ENCODE results near the gene S1PR1. TPM values are rescaled to one million over a fixed set of nuclear protein-coding genes. Genes with fewer than 3 reads are reported as not detected.

S1PR1 gene
- total RNA-seq, 1 donor from 2014 or later, result 134 TPM

DNA sequence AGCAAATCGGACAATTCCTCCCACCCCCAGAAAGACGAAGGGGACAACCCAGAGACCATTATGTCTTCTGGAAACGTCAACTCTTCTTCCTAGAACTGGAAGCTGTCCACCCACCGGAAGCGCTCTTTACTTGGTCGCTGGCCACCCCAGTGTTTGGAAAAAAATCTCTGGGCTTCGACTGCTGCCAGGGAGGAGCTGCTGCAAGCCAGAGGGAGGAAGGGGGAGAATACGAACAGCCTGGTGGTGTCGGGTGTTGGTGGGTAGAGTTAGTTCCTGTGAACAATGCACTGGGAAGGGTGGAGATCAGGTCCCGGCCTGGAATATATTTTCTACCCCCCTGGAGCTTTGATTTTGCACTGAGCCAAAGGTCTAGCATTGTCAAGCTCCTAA lies 3.2 kb downstream of the S1PR1 start:
- no peak for DNase-seq
- peak overlapping the region; percentile 62 for H3K4me3 ChIP-seq
- intact Hi-C loops (cut with DNase I), result loop anchor here (5.0 kb wide), 1 partner anchor 318 kb away; no protein-coding TSS in a partner anchor

DNA sequence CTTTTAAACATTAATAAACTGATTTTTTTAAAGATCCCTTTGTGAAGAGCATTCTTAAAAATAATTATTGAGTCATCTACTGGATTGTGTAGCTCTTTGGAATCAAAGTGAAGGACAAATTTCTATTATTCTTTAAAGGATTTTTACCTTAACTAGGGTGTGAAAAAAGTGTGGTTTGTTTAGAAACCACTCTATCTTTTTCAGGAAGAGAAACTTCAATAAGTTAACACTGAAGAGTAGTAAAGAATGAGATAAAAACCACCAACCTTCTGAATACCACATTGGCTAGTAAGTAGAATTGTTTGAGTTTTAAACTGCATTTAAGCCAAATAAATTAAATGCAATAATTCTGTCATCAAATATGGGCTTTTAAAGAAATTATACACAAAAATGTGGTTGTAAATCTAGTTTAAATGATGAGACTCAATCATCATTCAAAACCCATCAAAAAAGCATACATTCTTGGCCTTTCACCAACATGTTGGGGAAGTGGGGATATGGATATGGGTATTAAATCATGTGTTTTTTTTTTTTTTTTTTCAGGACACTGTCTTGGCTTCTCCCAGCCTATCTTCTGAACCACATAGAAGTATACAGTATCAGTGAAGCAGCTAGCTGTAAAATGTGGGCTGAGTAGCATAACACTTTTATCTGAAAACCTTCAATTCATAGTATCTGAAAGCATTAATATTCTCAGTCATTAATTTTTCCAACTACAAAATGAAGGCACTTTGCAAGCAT lies 4.8 kb downstream of the S1PR1 start:
- TF ChIP-seq, protein P1, sequence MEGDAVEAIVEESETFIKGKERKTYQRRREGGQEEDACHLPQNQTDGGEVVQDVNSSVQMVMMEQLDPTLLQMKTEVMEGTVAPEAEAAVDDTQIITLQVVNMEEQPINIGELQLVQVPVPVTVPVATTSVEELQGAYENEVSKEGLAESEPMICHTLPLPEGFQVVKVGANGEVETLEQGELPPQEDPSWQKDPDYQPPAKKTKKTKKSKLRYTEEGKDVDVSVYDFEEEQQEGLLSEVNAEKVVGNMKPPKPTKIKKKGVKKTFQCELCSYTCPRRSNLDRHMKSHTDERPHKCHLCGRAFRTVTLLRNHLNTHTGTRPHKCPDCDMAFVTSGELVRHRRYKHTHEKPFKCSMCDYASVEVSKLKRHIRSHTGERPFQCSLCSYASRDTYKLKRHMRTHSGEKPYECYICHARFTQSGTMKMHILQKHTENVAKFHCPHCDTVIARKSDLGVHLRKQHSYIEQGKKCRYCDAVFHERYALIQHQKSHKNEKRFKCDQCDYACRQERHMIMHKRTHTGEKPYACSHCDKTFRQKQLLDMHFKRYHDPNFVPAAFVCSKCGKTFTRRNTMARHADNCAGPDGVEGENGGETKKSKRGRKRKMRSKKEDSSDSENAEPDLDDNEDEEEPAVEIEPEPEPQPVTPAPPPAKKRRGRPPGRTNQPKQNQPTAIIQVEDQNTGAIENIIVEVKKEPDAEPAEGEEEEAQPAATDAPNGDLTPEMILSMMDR (IDR thresholded peaks at IDR 0.05), result no peak
- Histone ChIP-seq H3K27ac (peak overlapping the region; percentile 8), H3K36me3 (peaks cover 13% of the 10 kb centered on the region), H3K27me3 (no peaks in the 10 kb centered on the region), H3K4me1 (peaks cover 3% of the 10 kb centered on the region), H3K9me3 (no peaks in the 10 kb centered on the region), H3K4me3 (peak overlapping the region; percentile 62)
- ATAC-seq, result no peak
- DNase-seq, result no peak
- intact Hi-C loops (cut with DNase I), result loop anchor here (5.0 kb wide), 1 partner anchor 319 kb away; no protein-coding TSS in a partner anchor

More for the DNA sequence above, 3.2 kb downstream of the S1PR1 start:
- Histone ChIP-seq H3K4me1 (peaks cover 3% of the 10 kb centered on the region), H3K27ac (peak overlapping the region; percentile 78), H3K9me3 (no peaks in the 10 kb centered on the region), H3K27me3 (no peaks in the 10 kb centered on the region), H3K36me3 (peaks cover 13% of the 10 kb centered on the region)
- peak; percentile 21 for ATAC-seq
- TF ChIP-seq, protein P1 (IDR thresholded peaks at IDR 0.05), result no peak

DNA sequence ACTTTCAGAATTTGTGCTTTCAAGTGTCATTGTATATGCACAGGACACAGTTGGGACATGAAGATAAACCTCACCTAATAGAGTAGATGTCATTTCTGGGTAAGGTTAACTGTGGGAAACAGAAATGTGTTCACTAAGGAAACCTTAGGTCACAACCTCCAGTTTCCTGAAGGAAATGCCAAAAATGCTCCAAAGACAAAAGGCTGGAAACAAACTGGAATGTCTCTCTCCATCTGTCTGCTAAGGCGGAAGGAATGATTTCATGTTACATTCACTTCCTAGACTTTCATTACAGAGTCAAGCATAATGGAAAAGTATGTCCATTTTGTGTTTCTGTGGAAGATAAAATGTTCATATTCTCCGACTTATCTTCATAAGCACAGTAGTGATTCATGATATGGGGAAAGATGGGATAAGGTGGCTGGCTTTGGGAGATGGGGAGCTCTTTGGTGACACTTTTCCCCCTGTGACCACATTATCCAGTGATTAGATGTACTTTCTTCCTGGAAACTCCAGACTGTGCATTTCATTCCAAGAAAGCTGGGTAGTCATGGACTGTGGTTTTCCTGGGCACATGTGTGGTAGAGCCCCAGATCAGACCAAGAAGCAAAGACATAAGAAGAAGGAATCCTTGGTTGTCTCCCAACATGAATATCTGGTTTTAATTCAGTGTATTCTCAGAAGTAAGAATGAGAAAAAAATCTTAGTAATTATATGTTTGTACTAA lies 5.7 kb downstream of the S1PR1 start:
- Histone ChIP-seq H3K27me3 (no peaks in the 10 kb centered on the region), H3K4me1 (peaks cover 3% of the 10 kb centered on the region), H3K36me3 (peaks cover 13% of the 10 kb centered on the region), H3K27ac (no peak overlapping the region), H3K9me3 (no peaks in the 10 kb centered on the region), H3K4me3 (no peak overlapping the region)
- DNase-seq (no peak), ATAC-seq (no peak)
- TF ChIP-seq, protein P1 (IDR thresholded peaks at IDR 0.05), result no peak
- intact Hi-C loops (cut with DNase I), result loop anchor here (5.0 kb wide), 1 partner anchor 320 kb away; no protein-coding TSS in a partner anchor

DNA sequence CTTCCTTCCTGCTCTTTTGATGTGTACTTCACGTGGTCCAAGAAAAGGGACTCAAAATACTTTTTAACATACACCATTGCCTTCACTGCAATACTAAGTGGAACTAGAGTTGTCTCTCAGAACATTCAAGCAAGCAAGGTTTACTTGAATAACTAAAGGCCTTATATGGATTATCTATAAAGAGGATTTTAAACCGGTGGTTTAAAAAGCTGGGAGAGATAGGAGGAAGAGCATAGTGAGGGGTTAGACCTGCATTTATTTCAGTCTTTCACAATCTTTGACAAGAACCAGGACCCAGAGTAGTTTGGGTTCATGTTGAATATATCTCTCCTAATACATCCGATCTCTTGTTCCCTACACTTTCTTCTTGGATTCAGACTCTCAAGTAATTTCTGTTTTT lies 6.9 kb downstream of the S1PR1 start:
- Histone ChIP-seq H3K9me3 (no peaks in the 10 kb centered on the region), H3K27ac (no peak overlapping the region), H3K4me1 (peaks cover 3% of the 10 kb centered on the region), H3K27me3 (no peaks in the 10 kb centered on the region), H3K36me3 (peaks cover 13% of the 10 kb centered on the region), H3K4me3 (no peak overlapping the region)
- intact Hi-C loops (cut with DNase I), result loop anchor here (5.0 kb wide), 1 partner anchor 321 kb away; no protein-coding TSS in a partner anchor
- no peak for ATAC-seq
- TF ChIP-seq, protein P1 (IDR thresholded peaks at IDR 0.05), result no peak
- no peak for DNase-seq

DNA sequence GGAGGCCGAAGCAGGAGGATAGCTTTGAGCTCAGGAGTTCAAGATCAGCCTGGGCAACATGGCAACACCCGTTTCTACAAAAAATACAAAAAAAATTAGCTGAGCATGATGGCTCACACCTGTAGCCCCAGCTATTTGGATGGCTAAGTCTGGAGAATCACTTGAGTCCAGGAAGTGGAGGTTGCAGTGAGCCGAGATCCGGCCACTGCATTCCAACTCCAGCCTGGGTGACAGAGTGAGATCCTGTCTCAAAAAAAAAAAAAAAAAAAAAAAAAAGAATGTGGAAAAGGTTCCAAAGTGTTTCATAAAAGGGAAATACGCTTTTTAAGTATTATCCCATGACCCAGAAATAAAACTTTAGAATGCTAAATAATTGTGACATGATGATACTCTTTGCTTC lies 8.0 kb downstream of the S1PR1 start:
- peaks cover 3% of the 10 kb centered on the region for H3K4me1 ChIP-seq
- intact Hi-C loops (cut with DNase I), result loop anchor here (5.0 kb wide), 1 partner anchor 323 kb away; no protein-coding TSS in a partner anchor

More for the DNA sequence above, 8.0 kb downstream of the S1PR1 start:
- Histone ChIP-seq H3K27ac (no peak overlapping the region), H3K36me3 (peaks cover 8% of the 10 kb centered on the region), H3K27me3 (no peaks in the 10 kb centered on the region), H3K9me3 (no peaks in the 10 kb centered on the region), H3K4me3 (no peak overlapping the region)
- TF ChIP-seq, protein P1 (IDR thresholded peaks at IDR 0.05), result no peak
- DNase-seq (no peak), ATAC-seq (no peak)

Data from upper lobe of right lung (tissue), 1 donor.